SK-N-SH (cell line): Measurements from ENCODE around the gene OBP2A. TPM values are rescaled to one million over a fixed set of nuclear protein-coding genes. Genes with fewer than 3 reads are reported as not detected.

Source experiments
- CTCF ChIA-PET: fragments of 300-600, 350-600 bp; formaldehyde crosslinking; extraction: SDS; loops from one replicate; lab custom pipeline; 2021; lab: Yijun Ruan, JAX
- POLR2A ChIA-PET: fragments of 350-600 bp; sonication (Branson Sonifier 250); formaldehyde crosslinking; extraction: SDS; loops from one replicate; lab custom pipeline; 2020; ENCODE audit warnings: antibody characterized with exemption, inconsistent platforms; lab: Yijun Ruan, JAX
- DNase-seq: peaks from one replicate; pipeline ENCODE4 v3.0.0; 2012
- H2AFZ ChIP-seq: fragments of 200-600 bp; sonication (generic); 2 replicates; pipeline ENCODE4 v1.8.1; 2016; ENCODE audit warnings: antibody characterized with exemption, mild to moderate bottlenecking, low read depth
- H3F3A ChIP-seq: fragments of 200-600 bp; sonication (generic); replicated peaks from 2 replicates; pipeline ENCODE3; 2016; ENCODE audit warnings: antibody characterized with exemption, mild to moderate bottlenecking; ENCODE audit not compliant: insufficient read depth
- H3K27ac ChIP-seq, 2 experiments: fragments of 200-500 bp in 1 of 2; fragments of 200-600 bp in 1 of 2; sonication (Bioruptor generic) in 1 of 2; sonication (generic), shearing (Covaris generic) in 1 of 2; 2 replicates each; pipeline versions ENCODE4 v1.5.1 to v1.6.1; 2014 to 2016; ENCODE audit warnings: low read depth in 2 of 2, inconsistent platforms in 1 of 2, low read length in 1 of 2, mild to moderate bottlenecking in 1 of 2, mixed read lengths in 1 of 2
- H3K27me3 ChIP-seq: fragments of 200-600 bp; sonication (generic), shearing (Covaris generic); 2 replicates; pipeline ENCODE4 v1.6.1; 2016; ENCODE audit warnings: mixed run types; ENCODE audit not compliant: insufficient read depth
- H3K36me3 ChIP-seq, 2 experiments: fragments of 200-500 bp in 1 of 2; fragments of 200-600 bp in 1 of 2; sonication (Bioruptor generic) in 1 of 2; sonication (generic) in 1 of 2; replicated peaks in 1 of 2; 2 replicates each; pipeline versions ENCODE3 to v1.5.1; 2014 to 2016; ENCODE audit warnings: low read length in 1 of 2, mild to moderate bottlenecking in 1 of 2; ENCODE audit not compliant: insufficient read depth in 2 of 2, control insufficient read depth in 1 of 2
- H3K4me1 ChIP-seq, 2 experiments: fragments of 200-500 bp in 1 of 2; fragments of 200-600 bp in 1 of 2; sonication (Bioruptor generic) in 1 of 2; sonication (generic), shearing (Covaris generic) in 1 of 2; 2 replicates each; pipeline versions ENCODE4 v1.5.1 to v1.6.1; 2014 to 2016; ENCODE audit warnings: low read depth in 1 of 2, low read length in 1 of 2, mixed run types in 1 of 2; ENCODE audit not compliant: insufficient read depth in 2 of 2, control insufficient read depth in 1 of 2
- H3K4me2 ChIP-seq: fragments of 200-600 bp; sonication (generic), shearing (Covaris generic); 2 replicates; pipeline ENCODE4 v1.6.1; 2017; ENCODE audit warnings: mixed run types
- H3K4me3 ChIP-seq, 2 experiments: fragments of 200-500 bp in 1 of 2; fragments of 200-600 bp in 1 of 2; sonication (Bioruptor generic) in 1 of 2; sonication (generic), shearing (Covaris generic) in 1 of 2; 2 replicates each; pipeline versions ENCODE4 v1.5.1 to v1.8.1; 2014 to 2016; ENCODE audit warnings: low read depth in 2 of 2, inconsistent platforms in 1 of 2, low read length in 1 of 2, mild to moderate bottlenecking in 1 of 2, mixed read lengths in 1 of 2, moderate library complexity in 1 of 2
- H3K79me2 ChIP-seq: fragments of 200-600 bp; sonication (generic); 2 replicates; pipeline ENCODE4 v1.8.1; 2017; ENCODE audit warnings: mild to moderate bottlenecking; ENCODE audit not compliant: insufficient read depth
- H3K9ac ChIP-seq: fragments of 200-600 bp; sonication (generic); 2 replicates; pipeline ENCODE4 v1.6.1; 2017; ENCODE audit warnings: mixed run types
- H3K9me2 ChIP-seq: fragments of 200-600 bp; sonication (generic); 2 replicates; pipeline ENCODE4 v1.6.1; 2017; ENCODE audit warnings: mixed run types
- H3K9me3 ChIP-seq: fragments of 200-600 bp; sonication (generic); 2 replicates; pipeline ENCODE4 v1.6.1; 2017; ENCODE audit warnings: mixed run types, mild to moderate bottlenecking, moderate library complexity
- H4K20me1 ChIP-seq: fragments of 200-600 bp; sonication (generic); 2 replicates; pipeline ENCODE4 v1.6.1; 2017; ENCODE audit warnings: mild to moderate bottlenecking, mixed run types; ENCODE audit not compliant: insufficient read depth
- ELF1 ChIP-seq: IDR thresholded peaks from 2 replicates; pipeline ENCODE4 v1.4.0; 2012
- EP300 ChIP-seq, 2 experiments: IDR thresholded peaks; 2 replicates each; pipeline versions ENCODE4 v1.4.0 to v1.6.1; 2012; ENCODE audit warnings: borderline replicate concordance in 1 of 2, low read depth in 1 of 2, low read length in 1 of 2
- MAX ChIP-seq: IDR thresholded peaks from 2 replicates; pipeline ENCODE4 v1.4.0; 2012; ENCODE audit warnings: low read depth
- MXI1 ChIP-seq: IDR thresholded peaks from 2 replicates; pipeline ENCODE4 v1.6.1; 2012; ENCODE audit warnings: mild to moderate bottlenecking, low read depth, low read length, improper control_type of control experiment
- NRF1 ChIP-seq: IDR thresholded peaks from 2 replicates; pipeline ENCODE4 v1.6.1; 2012; ENCODE audit warnings: low read depth, mild to moderate bottlenecking, low read length
- RAD21 ChIP-seq: IDR thresholded peaks from 2 replicates; pipeline ENCODE4 v1.6.1; 2012; ENCODE audit warnings: mild to moderate bottlenecking, low read length
- RFX5 ChIP-seq: IDR thresholded peaks from 2 replicates; pipeline ENCODE4 v1.6.1; 2012; ENCODE audit warnings: mild to moderate bottlenecking, improper control_type of control experiment, low read length
- RXRA ChIP-seq: IDR thresholded peaks from 2 replicates; pipeline ENCODE4 v1.4.0; 2012; ENCODE audit warnings: low read depth, mild to moderate bottlenecking, borderline replicate concordance
- SIN3A ChIP-seq: IDR thresholded peaks from 2 replicates; pipeline ENCODE4 v1.6.1; 2012; ENCODE audit warnings: low read depth, mild to moderate bottlenecking, low read length, moderate library complexity, borderline replicate concordance
- TAF1 ChIP-seq: IDR thresholded peaks from 2 replicates; pipeline ENCODE4 v1.6.1; 2012; ENCODE audit warnings: low read depth, mild to moderate bottlenecking, low read length, moderate library complexity, borderline replicate concordance
- TCF12 ChIP-seq: IDR thresholded peaks from 2 replicates; pipeline ENCODE4 v1.4.0; 2012
- WGBS: methylation state at CpG from one replicate; pipeline ENCODE4 v1.1.6; 2017; ENCODE audit warnings: low lambda C conversion rate; 5-methylcytosine and 5-hydroxymethylcytosine counted together
- polyA plus RNA-seq, 3 experiments: library from polyadenylated mRNA; depleted of rRNA; stranded (reverse); fragments of >200 nt; gene quantifications; 2 replicates each; pipeline ENCODE4 v1.2.3, GENCODE V29; 2012
- TF ChIP-seq, protein P1 (sequence below): IDR thresholded peaks from 2 replicates; pipeline ENCODE4 v1.4.0; 2012; ENCODE audit warnings: low read depth, borderline replicate concordance
- TF ChIP-seq, protein P2 (sequence below): IDR thresholded peaks from 2 replicates; pipeline ENCODE4; 2012
- TF ChIP-seq, protein P3 (sequence below): fragments of 150-350 bp; IDR thresholded peaks from 2 replicates; pipeline ENCODE4 v1.6.1; 2016; ENCODE audit warnings: mild to moderate bottlenecking, low read depth, low read length

The OBP2A gene
- polyA plus RNA-seq, 1 of the 3 experiments (the other 2 are of a cell fraction), result not detected

GRCh38 chr9:135563039-135563476 is 17.1 kb downstream of the OBP2A start (continued):
- TF ChIP-seq NRF1, result no peak

DNA sequence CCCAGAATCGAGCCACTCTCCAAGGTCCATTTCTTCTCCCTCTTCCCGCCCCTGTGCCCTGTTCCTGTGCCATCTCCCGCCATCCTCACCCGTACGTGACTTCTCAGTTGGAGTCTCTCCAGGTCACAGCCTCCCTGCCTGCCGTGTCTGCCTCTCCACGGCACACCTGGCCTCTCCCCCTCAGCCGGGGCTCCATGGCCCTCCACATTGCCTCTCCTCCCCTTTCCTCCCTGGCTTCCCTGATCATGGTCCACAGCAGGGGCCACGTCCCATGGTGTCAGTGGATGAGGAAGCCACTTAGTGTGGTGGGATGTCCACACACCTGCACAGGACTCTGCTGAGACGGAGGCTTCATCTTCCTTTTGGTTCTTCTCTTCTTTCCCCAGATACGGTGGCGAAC is 17.9 kb downstream of the OBP2A start:
- Histone ChIP-seq H3F3A (no peaks in the 10 kb centered on the region), H3K4me2 (no peak overlapping the region), H4K20me1 (no peaks in the 10 kb centered on the region), H3K36me3 (no peaks in the 10 kb centered on the region), H3K9ac (no peak overlapping the region), H3K9me2 (no peaks in the 10 kb centered on the region), H3K79me2 (no peaks in the 10 kb centered on the region), H2AFZ (no peak overlapping the region), H3K27me3 (no peaks in the 10 kb centered on the region), H3K4me1 (no peaks in the 10 kb centered on the region), H3K27ac (no peak overlapping the region), H3K9me3 (no peaks in the 10 kb centered on the region), H3K4me3 (no peak overlapping the region)
- TF ChIP-seq ELF1, result no peak
- TF ChIP-seq RFX5, result no peak
- TF ChIP-seq MXI1, result no peak
- TF ChIP-seq, protein P1, sequence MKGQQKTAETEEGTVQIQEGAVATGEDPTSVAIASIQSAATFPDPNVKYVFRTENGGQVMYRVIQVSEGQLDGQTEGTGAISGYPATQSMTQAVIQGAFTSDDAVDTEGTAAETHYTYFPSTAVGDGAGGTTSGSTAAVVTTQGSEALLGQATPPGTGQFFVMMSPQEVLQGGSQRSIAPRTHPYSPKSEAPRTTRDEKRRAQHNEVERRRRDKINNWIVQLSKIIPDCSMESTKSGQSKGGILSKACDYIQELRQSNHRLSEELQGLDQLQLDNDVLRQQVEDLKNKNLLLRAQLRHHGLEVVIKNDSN, result no peak
- TF ChIP-seq TAF1, result no peak
- TF ChIP-seq NRF1, result no peak
- TF ChIP-seq RAD21, result no peak
- no peak for TF ChIP-seq MAX
- TF ChIP-seq EP300 (IDR thresholded peaks at IDR 0.05; ENCODE audit: borderline replicate concordance in 1 of 2, low read depth in 1 of 2, low read length in 1 of 2), result no peak
- TF ChIP-seq TCF12, result no peak
- POLR2A ChIA-PET, result no interaction called here
- CTCF ChIA-PET, result no interaction called here
- no peak for DNase-seq
- WGBS, result 55% methylated on average over 12 of the region's 12 CpGs

- POLR2A ChIA-PET, result no interaction called here
- no peak overlapping the region for H2AFZ ChIP-seq
- H3K4me1 ChIP-seq, result no peaks in the 10 kb centered on the region
- no peaks in the 10 kb centered on the region for H3F3A ChIP-seq
- H3K27ac ChIP-seq, result no peak overlapping the region
- no peak overlapping the region for H3K9ac ChIP-seq
- TF ChIP-seq, protein P2, sequence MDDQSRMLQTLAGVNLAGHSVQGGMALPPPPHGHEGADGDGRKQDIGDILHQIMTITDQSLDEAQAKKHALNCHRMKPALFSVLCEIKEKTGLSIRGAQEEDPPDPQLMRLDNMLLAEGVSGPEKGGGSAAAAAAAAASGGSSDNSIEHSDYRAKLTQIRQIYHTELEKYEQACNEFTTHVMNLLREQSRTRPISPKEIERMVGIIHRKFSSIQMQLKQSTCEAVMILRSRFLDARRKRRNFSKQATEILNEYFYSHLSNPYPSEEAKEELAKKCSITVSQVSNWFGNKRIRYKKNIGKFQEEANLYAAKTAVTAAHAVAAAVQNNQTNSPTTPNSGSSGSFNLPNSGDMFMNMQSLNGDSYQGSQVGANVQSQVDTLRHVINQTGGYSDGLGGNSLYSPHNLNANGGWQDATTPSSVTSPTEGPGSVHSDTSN, result no peak
- TF ChIP-seq RXRA (no peak), SIN3A (no peak), EP300 (IDR thresholded peaks at IDR 0.05; ENCODE audit: borderline replicate concordance in 1 of 2, low read depth in 1 of 2, low read length in 1 of 2) (no peak)
- TF ChIP-seq, protein P3, sequence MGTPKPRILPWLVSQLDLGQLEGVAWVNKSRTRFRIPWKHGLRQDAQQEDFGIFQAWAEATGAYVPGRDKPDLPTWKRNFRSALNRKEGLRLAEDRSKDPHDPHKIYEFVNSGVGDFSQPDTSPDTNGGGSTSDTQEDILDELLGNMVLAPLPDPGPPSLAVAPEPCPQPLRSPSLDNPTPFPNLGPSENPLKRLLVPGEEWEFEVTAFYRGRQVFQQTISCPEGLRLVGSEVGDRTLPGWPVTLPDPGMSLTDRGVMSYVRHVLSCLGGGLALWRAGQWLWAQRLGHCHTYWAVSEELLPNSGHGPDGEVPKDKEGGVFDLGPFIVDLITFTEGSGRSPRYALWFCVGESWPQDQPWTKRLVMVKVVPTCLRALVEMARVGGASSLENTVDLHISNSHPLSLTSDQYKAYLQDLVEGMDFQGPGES, result no peak
- no peaks in the 10 kb centered on the region for H4K20me1 ChIP-seq
- H3K36me3 ChIP-seq, result no peaks in the 10 kb centered on the region
- no peak overlapping the region for H3K4me3 ChIP-seq
- CTCF ChIA-PET, result no interaction called here
- no peaks in the 10 kb centered on the region for H3K9me3 ChIP-seq
- 42% methylated on average over 2 of the region's 9 CpGs for WGBS
- H3K79me2 ChIP-seq, result no peaks in the 10 kb centered on the region
- no peak for DNase-seq
- H3K9me2 ChIP-seq, result no peaks in the 10 kb centered on the region
- no peak overlapping the region for H3K4me2 ChIP-seq
- no peaks in the 10 kb centered on the region for H3K27me3 ChIP-seq
Observed at GRCh38 chr9:135565141-135565628, 19.3 kb downstream of the OBP2A start.
